GM23248 (cell line): ENCODE data around the gene APBA2. TPM values are rescaled to one million over a fixed set of nuclear protein-coding genes. Genes with fewer than 3 reads are reported as not detected.

Experiments used
- DNase-seq: peaks from one replicate; pipeline ENCODE4 v3.0.0-alpha.2; 2015
- H2AFZ ChIP-seq: fragments of 200-600 bp; sonication (generic); 2 replicates; pipeline ENCODE4 v1.6.1; 2016; ENCODE audit warnings: antibody characterized with exemption
- H3F3A ChIP-seq: fragments of 200-600 bp; sonication (generic); 2 replicates; pipeline ENCODE4 v1.6.1; 2016; ENCODE audit warnings: mild to moderate bottlenecking, antibody characterized with exemption, mixed run types; ENCODE audit not compliant: insufficient read depth
- H3K27ac ChIP-seq: fragments of 200-600 bp; sonication (generic); 2 replicates; pipeline ENCODE4 v1.5.1; 2016; ENCODE audit warnings: mild to moderate bottlenecking
- H3K27me3 ChIP-seq: fragments of 200-600 bp; sonication (generic); replicated peaks from 2 replicates; pipeline ENCODE4 v1.6.1; 2016; ENCODE audit warnings: mild to moderate bottlenecking; ENCODE audit not compliant: insufficient read depth
- H3K36me3 ChIP-seq: fragments of 200-600 bp; sonication (generic); 2 replicates; pipeline ENCODE4 v1.6.1; 2016; ENCODE audit warnings: low read depth, mild to moderate bottlenecking
- H3K4me1 ChIP-seq: fragments of 200-600 bp; sonication (generic); 2 replicates; pipeline ENCODE4 v1.6.1; 2016; ENCODE audit warnings: mild to moderate bottlenecking; ENCODE audit not compliant: insufficient read depth
- H3K4me2 ChIP-seq: fragments of 200-600 bp; sonication (generic); one replicate; pipeline ENCODE4 v1.6.1; 2016; ENCODE audit warnings: mild to moderate bottlenecking; ENCODE audit not compliant: unreplicated experiment
- H3K4me3 ChIP-seq: fragments of 200-600 bp; sonication (generic); 2 replicates; pipeline ENCODE4 v1.5.1; 2016; ENCODE audit warnings: mild to moderate bottlenecking
- H3K79me2 ChIP-seq: fragments of 200-600 bp; sonication (generic); 2 replicates; pipeline ENCODE4 v1.6.1; 2016; ENCODE audit warnings: mild to moderate bottlenecking; ENCODE audit not compliant: insufficient read depth
- H3K9ac ChIP-seq: fragments of 200-600 bp; sonication (generic); 2 replicates; pipeline ENCODE4 v1.6.1; 2016; ENCODE audit warnings: mild to moderate bottlenecking
- H3K9me2 ChIP-seq: fragments of 200-600 bp; sonication (generic); 2 replicates; pipeline ENCODE4 v1.6.1; 2016; ENCODE audit warnings: mixed run types, mild to moderate bottlenecking, moderate library complexity; ENCODE audit not compliant: insufficient read depth
- H3K9me3 ChIP-seq: fragments of 200-600 bp; sonication (generic); one replicate; pipeline ENCODE4 v1.6.1; 2017; ENCODE audit warnings: low read depth
- H4K20me1 ChIP-seq: fragments of 200-600 bp; sonication (generic); 2 replicates; pipeline ENCODE4 v1.6.0; 2016; ENCODE audit not compliant: insufficient read depth
- EZH2 ChIP-seq: fragments of 200-600 bp; sonication (generic); IDR thresholded peaks from 2 replicates; pipeline ENCODE4 v1.6.1; 2018; ENCODE audit warnings: antibody characterized with exemption, mild to moderate bottlenecking; ENCODE audit not compliant: insufficient read depth, poor library complexity, severe bottlenecking
- EZH2phosphoT487 ChIP-seq: fragments of 200-600 bp; sonication (generic); IDR thresholded peaks from 2 replicates; pipeline ENCODE4 v1.6.1; 2018; ENCODE audit warnings: antibody characterized with exemption, moderate library complexity, mild to moderate bottlenecking, low read depth; ENCODE audit not compliant: insufficient read depth
- WGBS, 2 experiments: methylation state at CpG; one replicate each; pipeline ENCODE4 v1.1.6; 2015 to 2017; ENCODE audit warnings: low lambda C conversion rate in 2 of 2, low coverage in 1 of 2; ENCODE audit errors: missing lambda C conversion rate in 2 of 2; 5-methylcytosine and 5-hydroxymethylcytosine counted together
- in situ Hi-C: fragments of 300-500 bp; cut with MboI; formaldehyde crosslinking; loops from 2 replicates; pipeline ENCODE4 v1.15.0; 2020
- polyA plus RNA-seq: library from polyadenylated mRNA; unstranded; fragments of >200 nt; fragmentation: Nextera tagmentation; extraction: Ambion mirVana; gene quantifications from 2 replicates; pipeline ENCODE4 v1.2.1, GENCODE V29; 2016
- total RNA-seq: library from RNA; depleted of rRNA; stranded (reverse); fragments of >200 nt; shearing (Covaris generic); gene quantifications from 2 replicates; pipeline ENCODE4 v1.2.3, GENCODE V29; 2014

The APBA2 gene
- total and polyA plus RNA-seq, 2 experiments from 2014 or later, result 0.23 to 0.65 TPM

- H3K9me3 ChIP-seq, result no peaks in the 10 kb centered on the region
- H3K4me1 ChIP-seq, result no peaks in the 10 kb centered on the region
- WGBS, 2 experiments, result 40 to 42% methylated on average over 15 of the region's 15 CpGs
- DNase-seq, result no peak
- no peak overlapping the region for H3K4me3 ChIP-seq
- H3K4me2 ChIP-seq, result no peak overlapping the region
- no peak overlapping the region for H3K27ac ChIP-seq
- H3F3A ChIP-seq, result no peaks in the 10 kb centered on the region
- H3K36me3 ChIP-seq, result no peaks in the 10 kb centered on the region
- no peaks in the 10 kb centered on the region for H4K20me1 ChIP-seq
- in situ Hi-C loops, result loop anchor here (10.0 kb wide), 1 partner anchor 64 kb away; no protein-coding TSS in a partner anchor
- H2AFZ ChIP-seq, result no peak overlapping the region
- H3K27me3 ChIP-seq, result peaks cover 9% of the 10 kb centered on the region
- H3K79me2 ChIP-seq, result no peaks in the 10 kb centered on the region
- no peaks in the 10 kb centered on the region for H3K9me2 ChIP-seq
- no peak overlapping the region for H3K9ac ChIP-seq
- TF ChIP-seq EZH2 (no peak), EZH2phosphoT487 (no peak)
These were observed 5.1 kb downstream of the APBA2 start for GRCh38 chr15:28890711-28891495.

GRCh38 chr15:28891588-28891987, 5.8 kb downstream of the APBA2 start:
- in situ Hi-C loops, result loop anchor here (10.0 kb wide), 1 partner anchor 63 kb away; no protein-coding TSS in a partner anchor
- Histone ChIP-seq H3K27ac (no peak overlapping the region), H3K4me3 (no peak overlapping the region), H3K9ac (no peak overlapping the region), H3K4me2 (no peak overlapping the region), H3K79me2 (no peaks in the 10 kb centered on the region), H3K9me2 (no peaks in the 10 kb centered on the region), H3K4me1 (no peaks in the 10 kb centered on the region), H3K27me3 (peaks cover 9% of the 10 kb centered on the region), H3K36me3 (no peaks in the 10 kb centered on the region), H3K9me3 (no peaks in the 10 kb centered on the region), H2AFZ (no peak overlapping the region), H3F3A (no peaks in the 10 kb centered on the region), H4K20me1 (no peaks in the 10 kb centered on the region)
- no peak for DNase-seq
- TF ChIP-seq EZH2 (no peak), EZH2phosphoT487 (no peak)
- WGBS, 2 experiments, result 50 to 57% methylated on average over 6 of the region's 6 CpGs

- Histone ChIP-seq H3K4me2 (no peak overlapping the region), H3K27me3 (no peaks in the 10 kb centered on the region; the same call in 1 of the 2 replicates), H3K4me3 (no peak overlapping the region), H3K27ac (no peak overlapping the region), H3K36me3 (no peaks in the 10 kb centered on the region), H3K9me3 (no peaks in the 10 kb centered on the region), H3K9me2 (no peaks in the 10 kb centered on the region), H3K9ac (no peak overlapping the region), H2AFZ (no peak overlapping the region), H3K4me1 (no peaks in the 10 kb centered on the region), H3F3A (no peaks in the 10 kb centered on the region), H3K79me2 (no peaks in the 10 kb centered on the region), H4K20me1 (no peaks in the 10 kb centered on the region)
- TF ChIP-seq EZH2, result no peak
- TF ChIP-seq EZH2phosphoT487, result no peak
- in situ Hi-C loops, result loop anchor here (10.0 kb wide), 1 partner anchor 62 kb away; no protein-coding TSS in a partner anchor
- DNase-seq, result peak; percentile 12
- WGBS, 2 experiments, result 11% methylated on average over 12 of the region's 12 CpGs
These were observed 7.2 kb downstream of the APBA2 start for GRCh38 chr15:28892789-28893610.

- H3K9ac ChIP-seq, result no peak overlapping the region
- no peak overlapping the region for H3K4me3 ChIP-seq
- no peaks in the 10 kb centered on the region for H4K20me1 ChIP-seq
- no peaks in the 10 kb centered on the region for H3K9me2 ChIP-seq
- no peaks in the 10 kb centered on the region for H3K27me3 ChIP-seq
- no peak overlapping the region for H3K27ac ChIP-seq
- H2AFZ ChIP-seq, result no peak overlapping the region
- H3K4me1 ChIP-seq, result no peaks in the 10 kb centered on the region
- no peak overlapping the region for H3K4me2 ChIP-seq
- no peaks in the 10 kb centered on the region for H3K36me3 ChIP-seq
- H3K9me3 ChIP-seq, result no peaks in the 10 kb centered on the region
- 46 to 53% methylated on average over 12 to 13 of the region's 13 CpGs for WGBS, 2 experiments
- in situ Hi-C loops, result loop anchor here (10.0 kb wide), 1 partner anchor 60 kb away; no protein-coding TSS in a partner anchor
- DNase-seq, result no peak
- no peaks in the 10 kb centered on the region for H3K79me2 ChIP-seq
- H3F3A ChIP-seq, result no peaks in the 10 kb centered on the region
- TF ChIP-seq EZH2phosphoT487 (no peak), EZH2 (no peak)
These were observed 8.9 kb downstream of the APBA2 start for GRCh38 chr15:28894631-28895030.
